Lower leg skin (tissue), 3 donors: ENCODE results near the gene NSUN7.

Experiments
- CTCF ChIP-seq, 3 donors: fragments of 450-650 bp; IDR thresholded peaks; one replicate each; pipeline ENCODE4 v1.5.1; 2016; ENCODE audit warnings: antibody characterized with exemption in 3 of 3, mild to moderate bottlenecking in 3 of 3, moderate library complexity in 2 of 3
- POLR2A ChIP-seq, 2 donors: fragments of 450-650 bp; IDR thresholded peaks; one replicate each; pipeline ENCODE4 v1.6.1; 2016 to 2017; ENCODE audit warnings: antibody characterized with exemption in 2 of 2, mild to moderate bottlenecking in 1 of 2, moderate library complexity in 1 of 2

- TF ChIP-seq CTCF (IDR thresholded peaks at IDR 0.05) (no peak), POLR2A (IDR thresholded peaks at IDR 0.05) (no peak)
Measured at GRCh38 chr4:40733752-40734151, 16.0 kb upstream of the NSUN7 start.
